Activated naive CD8-positive, alpha-beta T cell treated with anti-CD3 and anti-CD28 coated beads for 36 hours (primary cell): Measurements from ENCODE around the gene CMA1. TPM values are rescaled to one million over a fixed set of nuclear protein-coding genes. Genes with fewer than 3 reads are reported as not detected.

ENCODE experiments used
- total RNA-seq, 2 experiments: library from RNA; stranded (reverse); gene quantifications; one replicate each; pipeline ENCODE4 v1.2.3, GENCODE V29; 2021

CMA1 gene
- total RNA-seq, 2 experiments from 2014 or later: 0.25 to 0.50 TPM

Other genes with a start within 250 kb of the CMA1 start
- 1 to 10 TPM; 2.6 to 3.3 TPM for gene TGM1, start 245.1 kb downstream of the CMA1 start, total RNA-seq
- 10 to 100 TPM; 34.5 to 36.1 TPM for gene RABGGTA, start 236.7 kb downstream of the CMA1 start, total RNA-seq
- gene DHRS1, start 208.5 kb downstream of the CMA1 start, total RNA-seq: 1 to 10 TPM; 7.4 to 8.6 TPM
- gene NOP9, start 208.4 kb downstream of the CMA1 start, total RNA-seq: 10 to 100 TPM; 40.9 to 45.0 TPM
- 1 to 10 TPM; 6.0 to 6.7 TPM for gene CIDEB, start 200.3 kb downstream of the CMA1 start, total RNA-seq
- 10 to 100 TPM; 11.5 TPM for gene LTB4R2, start 198.1 kb downstream of the CMA1 start, total RNA-seq
- 10 to 100 TPM in 1 of 2 experiments, 1 to 10 TPM in 1; 9.3 to 10.3 TPM for gene LTB4R, start 196.8 kb downstream of the CMA1 start, total RNA-seq
- 1 to 10 TPM in 1 of 2 experiments, under 1 TPM in 1; 0.70 to 1.0 TPM for gene ADCY4, start 173.2 kb downstream of the CMA1 start, total RNA-seq
- gene RIPK3, start 168.3 kb downstream of the CMA1 start, total RNA-seq: 1 to 10 TPM; 5.4 to 6.3 TPM
- 1 to 10 TPM in 1 of 2 experiments, under 1 TPM in 1; 0.54 to 1.1 TPM for gene NFATC4, start 140.1 kb downstream of the CMA1 start, total RNA-seq
- under 1 TPM; 0.08 to 0.10 TPM for gene NYNRIN, start 109.3 kb downstream of the CMA1 start, total RNA-seq
- 1 to 10 TPM; 5.5 to 6.4 TPM for gene CBLN3, start 78.6 kb downstream of the CMA1 start, total RNA-seq
- 10 to 100 TPM; 47.3 to 48.7 TPM for gene KHNYN, start 78.3 kb downstream of the CMA1 start, total RNA-seq
- gene SDR39U1, start 65.5 kb downstream of the CMA1 start, total RNA-seq: 10 to 100 TPM; 57.8 to 59.0 TPM
- not detected for gene CTSG, start 68.0 kb upstream of the CMA1 start, total RNA-seq
- 10 to 100 TPM; 48.1 to 51.4 TPM for gene GZMH, start 101.4 kb upstream of the CMA1 start, total RNA-seq
- gene GZMB, start 125.9 kb upstream of the CMA1 start, total RNA-seq: 1,000 to 10,000 TPM; 1,271 to 1,284 TPM